ENCODE measurements around the gene NT5DC3. TPM values are rescaled to one million over a fixed set of nuclear protein-coding genes. Genes with fewer than 3 reads are reported as not detected.

Gene NT5DC3
- total and polyA plus RNA-seq, 9 of the 15 experiments (the other 6 are each of a cell fraction or from before 2014, with no cell fraction given): 6.3 to 33.5 (median 24.5) TPM

GRCh38 chr12:103840876-103841689 is at the start of gene NT5DC3 (continued):
- peak; percentile 80 for TF ChIP-seq ETS1 (conservative IDR thresholded peaks at IDR 0.05; ENCODE audit: control insufficient read depth, low read depth, low read length)
- no peak for TF ChIP-seq FOS (IDR thresholded peaks at IDR 0.05; ENCODE audit: extremely low read depth, insufficient read length)
- no peak for TF ChIP-seq ZFPM2 (CRISPR knock-in tag; IDR thresholded peaks at IDR 0.05)
- no peak for TF ChIP-seq ETV6 (IDR thresholded peaks at IDR 0.05; ENCODE audit: borderline replicate concordance in 1 of 2, low read depth in 2 of 2, low read length in 1 of 2)
- TF ChIP-seq ETV6 (CRISPR knock-in tag; IDR thresholded peaks at IDR 0.05; ENCODE audit: borderline replicate concordance): no peak
- TF ChIP-seq BRCA1 (IDR thresholded peaks at IDR 0.05): no peak
- TF ChIP-seq BRCA1 (CRISPR knock-in tag; IDR thresholded peaks at IDR 0.05): 0 out of 2 replicates have a peak, but pooled peaks have one; percentile 75
- peak in 1 of 2 experiments; percentile 52; a peak in 2 of 4 replicates for TF ChIP-seq NRF1 (conservative IDR thresholded peaks at IDR 0.05 in 1 of 2, IDR thresholded peaks at IDR 0.05 in 1 of 2)
- TF ChIP-seq FOXP1 (CRISPR knock-in tag; IDR thresholded peaks at IDR 0.05): peak; percentile 86
- no peak for TF ChIP-seq MCM3 (IDR thresholded peaks at IDR 0.05)
- TF ChIP-seq NR4A1 (CRISPR knock-in tag; IDR thresholded peaks at IDR 0.05): no peak
- TF ChIP-seq NR4A1 (tag; IDR thresholded peaks at IDR 0.05): peak; percentile 62; the same call in 1 of the 2 replicates
- TF ChIP-seq KDM4B (IDR thresholded peaks at IDR 0.05; ENCODE audit: borderline replicate concordance in 2 of 2, low read depth in 1 of 2): no peak
